ENCODE results near the gene CDON. TPM values are rescaled to one million over a fixed set of nuclear protein-coding genes. Genes with fewer than 3 reads are reported as not detected.

The CDON gene
- total RNA-seq, 1 experiment from 2014 or later: 34.1 TPM

- TF ChIP-seq ATF2 (CRISPR knock-in tag; IDR thresholded peaks at IDR 0.05; ENCODE audit: borderline replicate concordance, low read depth) (no peak), SP1 (CRISPR knock-in tag; conservative IDR thresholded peaks at IDR 0.05) (peak; percentile 65; the same call in 1 of the 2 replicates), ZNF263 (CRISPR knock-in tag; IDR thresholded peaks at IDR 0.05; ENCODE audit: low read depth) (0 out of 2 replicates have a peak, but pooled peaks have one; percentile 14), TP53 (CRISPR knock-in tag; IDR thresholded peaks at IDR 0.05) (0 out of 2 replicates have a peak, but pooled peaks have one; percentile 67), ZNF232 (CRISPR knock-in tag; IDR thresholded peaks at IDR 0.05) (no peak), ZNF423 (CRISPR knock-in tag; IDR thresholded peaks at IDR 0.05) (no peak), FOXJ3 (CRISPR knock-in tag; IDR thresholded peaks at IDR 0.05; ENCODE audit: borderline replicate concordance) (no peak), MXD4 (CRISPR knock-in tag; IDR thresholded peaks at IDR 0.05; ENCODE audit: borderline replicate concordance) (no peak), TEAD1 (CRISPR knock-in tag; IDR thresholded peaks at IDR 0.05) (0 out of 2 replicates have a peak, but pooled peaks have one; percentile 59), ATF1 (CRISPR knock-in tag; IDR thresholded peaks at IDR 0.05) (no peak), ZBTB43 (CRISPR knock-in tag; IDR thresholded peaks at IDR 0.05) (no peak), ZNF425 (CRISPR knock-in tag; conservative IDR thresholded peaks at IDR 0.05) (no peak), GTF2I (CRISPR knock-in tag; conservative IDR thresholded peaks at IDR 0.05) (no peak), ETV6 (CRISPR knock-in tag; IDR thresholded peaks at IDR 0.05) (peak; percentile 64; the same call in 1 of the 2 replicates)
Measured at GRCh38 chr11:126062679-126063506, at the start of gene CDON (continued).

DNA sequence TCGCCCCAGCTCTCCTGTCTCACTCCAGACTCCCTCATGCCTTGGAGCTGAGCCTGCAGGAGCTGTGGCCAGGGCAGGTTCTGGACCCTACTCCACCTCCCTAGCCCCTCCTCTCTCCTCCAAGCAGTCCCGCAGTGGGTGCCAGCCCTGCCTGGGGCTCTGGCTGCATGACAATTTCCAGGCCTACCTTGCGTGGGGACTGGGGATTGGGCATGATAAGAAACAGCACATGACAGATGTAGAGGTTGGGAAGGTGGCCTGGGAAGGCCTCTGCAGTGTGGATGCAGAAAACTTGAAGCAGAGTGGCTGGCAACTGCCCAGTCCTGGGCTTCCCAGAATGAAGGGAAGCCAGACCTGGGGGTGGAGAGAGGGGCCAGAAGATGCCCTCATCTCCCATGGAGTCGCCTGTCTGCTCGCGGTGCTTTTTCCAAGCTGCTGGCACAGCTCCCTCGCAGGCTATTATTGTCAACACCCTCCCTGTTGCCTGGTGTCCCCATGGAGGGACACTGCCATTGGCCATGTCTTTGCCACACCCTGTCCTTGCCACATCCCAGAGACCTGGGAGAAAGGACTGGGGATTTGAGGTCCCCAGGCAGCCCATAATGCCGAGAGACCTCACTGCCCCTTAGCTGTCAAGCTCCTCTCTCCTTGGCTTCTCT is 48.9 kb upstream of the CDON start:
- no peak for DNase-seq (ENCODE audit: low spot score)
- H3K4me3 Mint-ChIP-seq: no peak overlapping the region
- ChIA-PET CTCF (no interaction called here), POLR2A (no interaction called here)
- TF ChIP-seq CREB1 (CRISPR knock-in tag; IDR thresholded peaks at IDR 0.05): no peak
- TF ChIP-seq HMGA2 (CRISPR knock-in tag; IDR thresholded peaks at IDR 0.05): no peak
- TF ChIP-seq KAT7 (CRISPR knock-in tag; IDR thresholded peaks at IDR 0.05; ENCODE audit: borderline replicate concordance): no peak
- no peak for TF ChIP-seq ETV6 (CRISPR knock-in tag; IDR thresholded peaks at IDR 0.05)
- no peak for TF ChIP-seq TEAD1 (CRISPR knock-in tag; IDR thresholded peaks at IDR 0.05)
- TF ChIP-seq, protein P1, sequence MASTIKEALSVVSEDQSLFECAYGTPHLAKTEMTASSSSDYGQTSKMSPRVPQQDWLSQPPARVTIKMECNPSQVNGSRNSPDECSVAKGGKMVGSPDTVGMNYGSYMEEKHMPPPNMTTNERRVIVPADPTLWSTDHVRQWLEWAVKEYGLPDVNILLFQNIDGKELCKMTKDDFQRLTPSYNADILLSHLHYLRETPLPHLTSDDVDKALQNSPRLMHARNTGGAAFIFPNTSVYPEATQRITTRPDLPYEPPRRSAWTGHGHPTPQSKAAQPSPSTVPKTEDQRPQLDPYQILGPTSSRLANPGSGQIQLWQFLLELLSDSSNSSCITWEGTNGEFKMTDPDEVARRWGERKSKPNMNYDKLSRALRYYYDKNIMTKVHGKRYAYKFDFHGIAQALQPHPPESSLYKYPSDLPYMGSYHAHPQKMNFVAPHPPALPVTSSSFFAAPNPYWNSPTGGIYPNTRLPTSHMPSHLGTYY (CRISPR knock-in tag; IDR thresholded peaks at IDR 0.05): no peak
- TF ChIP-seq ZNF219 (CRISPR knock-in tag; IDR thresholded peaks at IDR 0.05; ENCODE audit: borderline replicate concordance): no peak
- TF ChIP-seq, protein P2, sequence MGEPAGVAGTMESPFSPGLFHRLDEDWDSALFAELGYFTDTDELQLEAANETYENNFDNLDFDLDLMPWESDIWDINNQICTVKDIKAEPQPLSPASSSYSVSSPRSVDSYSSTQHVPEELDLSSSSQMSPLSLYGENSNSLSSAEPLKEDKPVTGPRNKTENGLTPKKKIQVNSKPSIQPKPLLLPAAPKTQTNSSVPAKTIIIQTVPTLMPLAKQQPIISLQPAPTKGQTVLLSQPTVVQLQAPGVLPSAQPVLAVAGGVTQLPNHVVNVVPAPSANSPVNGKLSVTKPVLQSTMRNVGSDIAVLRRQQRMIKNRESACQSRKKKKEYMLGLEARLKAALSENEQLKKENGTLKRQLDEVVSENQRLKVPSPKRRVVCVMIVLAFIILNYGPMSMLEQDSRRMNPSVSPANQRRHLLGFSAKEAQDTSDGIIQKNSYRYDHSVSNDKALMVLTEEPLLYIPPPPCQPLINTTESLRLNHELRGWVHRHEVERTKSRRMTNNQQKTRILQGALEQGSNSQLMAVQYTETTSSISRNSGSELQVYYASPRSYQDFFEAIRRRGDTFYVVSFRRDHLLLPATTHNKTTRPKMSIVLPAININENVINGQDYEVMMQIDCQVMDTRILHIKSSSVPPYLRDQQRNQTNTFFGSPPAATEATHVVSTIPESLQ (CRISPR knock-in tag; IDR thresholded peaks at IDR 0.05): no peak
- H3K9me3 Mint-ChIP-seq: 0 out of 2 replicates have a peak, but pooled peaks cover 3% of the 10 kb centered on the region
- peaks cover 13% of the 10 kb centered on the region for H3K4me1 Mint-ChIP-seq
- ATAC-seq: no peak
- H3K36me3 Mint-ChIP-seq: no peaks in the 10 kb centered on the region
- H3K27ac Mint-ChIP-seq: no peak overlapping the region
- H3K27me3 Mint-ChIP-seq (ENCODE audit: low read depth): no peaks in the 10 kb centered on the region
